PC-3 (cell line): ENCODE results near the gene CEP41. TPM values are rescaled to one million over a fixed set of nuclear protein-coding genes. Genes with fewer than 3 reads are reported as not detected.

Experiments
- ATAC-seq: fragments of 200-7000 bp; cut with Tn5 transposase; 2 replicates; pipeline ENCODE4 v1.9.1; 2020; ENCODE audit warnings: mild to moderate bottlenecking, moderate library complexity
- BruUV-seq: library from RNA; stranded (reverse); fragments of 400-500 nt; replicated peaks from 2 replicates; lab custom pipeline; 2021; lab: Mats Ljungman, UMichigan
- CTCF ChIA-PET: fragments of 300-600 bp; sonication (Branson Sonifier 250); formaldehyde crosslinking; loops from one replicate; lab custom pipeline; 2022; ENCODE audit warnings: antibody characterized with exemption; lab: Charles Lee
- POLR2A ChIA-PET: fragments of 300-600 bp; sonication (Branson Sonifier 250); formaldehyde crosslinking; loops from one replicate; lab custom pipeline; 2022; ENCODE audit warnings: antibody characterized with exemption; ENCODE audit not compliant: unreplicated experiment; lab: Charles Lee
- DNase-seq: peaks from one replicate; pipeline ENCODE4 v3.0.0-alpha.2; 2015
- H2AFZ ChIP-seq: fragments of 300-600 bp; sonication (generic); 2 replicates; pipeline ENCODE4 v1.6.0; 2016; ENCODE audit warnings: antibody characterized with exemption, low read length
- H3F3A ChIP-seq: fragments of 300-600 bp; sonication (generic); one replicate; pipeline ENCODE4 v1.6.0; 2017; ENCODE audit warnings: antibody characterized with exemption, low read length, control low read depth, mild to moderate bottlenecking; ENCODE audit not compliant: unreplicated experiment
- H3K27ac ChIP-seq: fragments of 300-600 bp; sonication (generic); 2 replicates; pipeline ENCODE4 v1.5.1; 2016; ENCODE audit warnings: mild to moderate bottlenecking, low read length
- H3K27me3 ChIP-seq: fragments of 300-600 bp; sonication (generic); 2 replicates; pipeline ENCODE4 v1.6.1; 2016; ENCODE audit warnings: low read length, mixed read lengths
- H3K36me3 ChIP-seq: fragments of 300-600 bp; sonication (generic); 2 replicates; pipeline ENCODE4 v1.6.1; 2016; ENCODE audit warnings: low read depth, mixed run types, low read length, mixed read lengths
- H3K4me1 ChIP-seq: fragments of 300-600 bp; sonication (generic); 2 replicates; pipeline ENCODE4 v1.5.1; 2016; ENCODE audit warnings: low read length; ENCODE audit not compliant: insufficient read depth
- H3K4me2 ChIP-seq: fragments of 300-600 bp; sonication (generic); 2 replicates; pipeline ENCODE4 v1.6.0; 2016; ENCODE audit warnings: low read length
- H3K4me3 ChIP-seq: fragments of 300-600 bp; sonication (generic); 2 replicates; pipeline ENCODE4 v1.5.1; 2016; ENCODE audit warnings: mild to moderate bottlenecking, low read length, mixed read lengths
- H3K79me2 ChIP-seq: fragments of 300-600 bp; sonication (generic); 2 replicates; pipeline ENCODE4 v1.6.1; 2017; ENCODE audit warnings: low read length, mixed read lengths
- H3K9ac ChIP-seq: fragments of 300-600 bp; sonication (generic); 2 replicates; pipeline ENCODE4 v1.6.0; 2016; ENCODE audit warnings: mild to moderate bottlenecking, low read length
- H3K9me2 ChIP-seq: fragments of 300-600 bp; sonication (generic); replicated peaks from 2 replicates; pipeline ENCODE4 v1.6.1; 2016; ENCODE audit warnings: mixed run types, low read length, mixed read lengths
- H3K9me3 ChIP-seq: fragments of 300-600 bp; sonication (generic); 2 replicates; pipeline ENCODE4 v1.6.1; 2016; ENCODE audit warnings: low read length, mixed read lengths
- H4K20me1 ChIP-seq: fragments of 300-600 bp; sonication (generic); 2 replicates; pipeline ENCODE4 v1.6.1; 2016; ENCODE audit warnings: low read length, mixed read lengths
- CTCF ChIP-seq: fragments of 300-600 bp; sonication (generic); conservative IDR thresholded peaks from 2 replicates; pipeline ENCODE4 v1.5.1; 2017; ENCODE audit warnings: antibody characterized with exemption, low read depth, mild to moderate bottlenecking, low read length
- EZH2 ChIP-seq: fragments of 300-600 bp; sonication (generic); IDR thresholded peaks from one replicate; pipeline ENCODE4 v1.6.1; 2017; ENCODE audit warnings: antibody characterized with exemption, mild to moderate bottlenecking, low read length; ENCODE audit not compliant: unreplicated experiment
- EZH2phosphoT487 ChIP-seq: fragments of 300-600 bp; sonication (generic); IDR thresholded peaks from 2 replicates; pipeline ENCODE4 v1.6.1; 2018; ENCODE audit warnings: mild to moderate bottlenecking, antibody characterized with exemption, low read length, borderline replicate concordance
- intact Hi-C: fragments of 100-400 bp; cut with micrococcal nuclease; formaldehyde crosslinking; loops from 2 replicates; pipeline ENCODE4 v1.9.0; 2023
- total RNA-seq: library from RNA; depleted of rRNA; stranded (reverse); fragments of >200 nt; gene quantifications from 2 replicates; pipeline ENCODE4 v1.2.3, GENCODE V29; 2014

CEP41 gene
- total RNA-seq, 1 experiment from 2014 or later: 10.4 TPM

DNA sequence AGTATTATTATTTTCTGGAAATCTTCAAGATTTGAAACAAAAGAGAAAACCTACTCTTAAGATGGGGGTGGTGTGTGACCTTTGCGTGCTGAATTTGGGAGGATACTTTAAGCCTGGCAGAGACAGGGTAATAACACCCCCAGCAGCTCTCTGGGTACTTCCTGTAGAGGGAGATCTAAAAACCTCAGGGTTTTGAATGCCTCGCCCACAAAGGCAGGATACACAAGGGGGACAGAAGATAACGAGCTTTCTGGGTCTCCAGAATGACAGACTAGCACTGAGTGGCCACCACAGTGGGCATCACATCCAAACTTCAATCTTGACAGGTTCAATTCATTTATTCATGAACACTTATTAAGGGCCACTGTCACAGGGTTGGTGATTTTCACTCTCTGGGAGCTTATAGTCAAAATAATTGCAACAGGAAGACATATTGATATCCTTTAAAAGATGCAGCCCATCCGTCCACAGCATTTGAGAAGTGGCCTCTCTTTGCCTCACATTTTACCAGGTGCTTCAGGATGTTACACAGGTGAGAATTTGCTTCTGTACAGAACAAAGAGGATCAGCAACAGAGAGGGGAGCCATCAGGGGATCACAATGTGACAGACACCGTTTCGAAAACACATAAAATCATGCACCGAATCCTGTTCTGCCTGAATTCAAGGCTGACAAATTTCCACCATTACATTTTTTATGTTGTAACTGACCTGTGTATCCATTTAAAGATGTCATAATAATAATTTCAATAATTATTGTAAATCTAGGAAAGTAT lies 46.2 kb downstream of the CEP41 start:
- H4K20me1 ChIP-seq: no peaks in the 10 kb centered on the region
- H3K9ac ChIP-seq: no peak overlapping the region
- ATAC-seq: no peak
- H3K79me2 ChIP-seq: no peaks in the 10 kb centered on the region
- H3K4me1 ChIP-seq: no peaks in the 10 kb centered on the region
- no peaks in the 10 kb centered on the region for H3F3A ChIP-seq
- ChIA-PET CTCF (no interaction called here), POLR2A (no interaction called here)
- no peak overlapping the region for H3K4me2 ChIP-seq
- no peak overlapping the region for H2AFZ ChIP-seq
- DNase-seq: no peak
- H3K9me2 ChIP-seq: no peaks in the 10 kb centered on the region
- intact Hi-C loops: no loop called here
- H3K9me3 ChIP-seq: no peaks in the 10 kb centered on the region
- TF ChIP-seq EZH2phosphoT487: no peak
- TF ChIP-seq EZH2: no peak
- no peak for TF ChIP-seq CTCF
- no TSS peak for BruUV-seq
- no peak overlapping the region for H3K27ac ChIP-seq
- H3K36me3 ChIP-seq: no peaks in the 10 kb centered on the region
- no peak overlapping the region for H3K4me3 ChIP-seq
- H3K27me3 ChIP-seq: no peaks in the 10 kb centered on the region

- no peaks in the 10 kb centered on the region for H3K36me3 ChIP-seq
Measured at GRCh38 chr7:130393841-130394411, 46.9 kb downstream of the CEP41 start.

More at GRCh38 chr7:130393841-130394411, 46.9 kb downstream of the CEP41 start:
- Histone ChIP-seq H3K4me3 (no peak overlapping the region), H3K79me2 (no peaks in the 10 kb centered on the region), H3F3A (no peaks in the 10 kb centered on the region), H3K27me3 (no peaks in the 10 kb centered on the region), H2AFZ (no peak overlapping the region), H3K9ac (no peak overlapping the region), H3K9me2 (no peaks in the 10 kb centered on the region), H3K4me1 (no peaks in the 10 kb centered on the region), H3K9me3 (no peaks in the 10 kb centered on the region), H3K4me2 (no peak overlapping the region), H4K20me1 (no peaks in the 10 kb centered on the region), H3K27ac (no peak overlapping the region)
- TF ChIP-seq EZH2: no peak
- no peak for TF ChIP-seq EZH2phosphoT487
- TF ChIP-seq CTCF: no peak
- DNase-seq (no peak), ATAC-seq (no peak)
- BruUV-seq: no TSS peak
- intact Hi-C loops: no loop called here
- CTCF ChIA-PET: no interaction called here
- POLR2A ChIA-PET: no interaction called here
